Measurements from ENCODE around the gene GPR39. TPM values are rescaled to one million over a fixed set of nuclear protein-coding genes. Genes with fewer than 3 reads are reported as not detected.

Gene GPR39
- total and polyA plus RNA-seq, 12 donors, result 0.04 TPM; not detected in 11

- intact Hi-C loops (cut with DNase I), result no loop called here
- ATAC-seq, result peak in 1 of 8 donors; percentile 12
Observed at GRCh38 chr2:132671151-132671835, 254.7 kb downstream of the GPR39 start.

DNA sequence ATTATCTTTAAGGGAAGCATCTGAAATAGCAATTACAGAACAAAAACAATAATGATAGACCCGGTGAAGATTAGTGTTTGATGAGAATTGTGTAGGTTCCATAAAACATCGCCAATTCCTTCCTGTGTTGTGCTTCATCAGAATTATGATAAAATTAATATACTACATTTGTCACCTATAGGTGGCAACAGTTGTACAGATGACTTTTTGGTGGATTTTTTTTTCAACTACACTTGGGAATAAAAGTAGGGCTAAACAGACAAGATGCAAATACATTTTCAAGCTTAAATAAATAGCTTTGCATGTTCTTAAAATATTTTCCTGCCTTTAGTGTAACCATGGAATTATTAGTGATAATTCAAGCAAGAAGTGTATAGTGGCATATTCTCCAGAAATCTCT is 260.4 kb downstream of the GPR39 start:
- 55 to 62% methylated on average over 2 of the region's 2 CpGs for WGBS, 2 donors
- ATAC-seq (no peak), DNase-seq (no peak)
- Histone ChIP-seq H3K27me3 (peaks cover 0 to 23% (median 0%) of the 10 kb centered on the region in 7 donors), H3K36me3 (no peaks in the 10 kb centered on the region), H3K4me1 (no peaks in the 10 kb centered on the region), H3K27ac (no peak overlapping the region), H3K9me3 (no peaks in the 10 kb centered on the region), H3K4me3 (no peak overlapping the region)
- TF ChIP-seq, protein P1, sequence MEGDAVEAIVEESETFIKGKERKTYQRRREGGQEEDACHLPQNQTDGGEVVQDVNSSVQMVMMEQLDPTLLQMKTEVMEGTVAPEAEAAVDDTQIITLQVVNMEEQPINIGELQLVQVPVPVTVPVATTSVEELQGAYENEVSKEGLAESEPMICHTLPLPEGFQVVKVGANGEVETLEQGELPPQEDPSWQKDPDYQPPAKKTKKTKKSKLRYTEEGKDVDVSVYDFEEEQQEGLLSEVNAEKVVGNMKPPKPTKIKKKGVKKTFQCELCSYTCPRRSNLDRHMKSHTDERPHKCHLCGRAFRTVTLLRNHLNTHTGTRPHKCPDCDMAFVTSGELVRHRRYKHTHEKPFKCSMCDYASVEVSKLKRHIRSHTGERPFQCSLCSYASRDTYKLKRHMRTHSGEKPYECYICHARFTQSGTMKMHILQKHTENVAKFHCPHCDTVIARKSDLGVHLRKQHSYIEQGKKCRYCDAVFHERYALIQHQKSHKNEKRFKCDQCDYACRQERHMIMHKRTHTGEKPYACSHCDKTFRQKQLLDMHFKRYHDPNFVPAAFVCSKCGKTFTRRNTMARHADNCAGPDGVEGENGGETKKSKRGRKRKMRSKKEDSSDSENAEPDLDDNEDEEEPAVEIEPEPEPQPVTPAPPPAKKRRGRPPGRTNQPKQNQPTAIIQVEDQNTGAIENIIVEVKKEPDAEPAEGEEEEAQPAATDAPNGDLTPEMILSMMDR (IDR thresholded peaks at IDR 0.05), result peak in 3 of 9 donors; percentile 4 to 27 (median 8)
- intact Hi-C loops (cut with DNase I), result no loop called here

More at GRCh38 chr2:132671151-132671835, 254.7 kb downstream of the GPR39 start:
- Histone ChIP-seq H3K27me3 (peaks cover 7 to 77% (median 51%) of the 10 kb centered on the region in 7 donors), H3K4me1 (peaks cover 9 to 37% (median 24%) of the 10 kb centered on the region in 9 donors), H3K36me3 (no peaks in the 10 kb centered on the region), H3K9me3 (no peaks in the 10 kb centered on the region), H3K27ac (no peak overlapping the region), H3K4me3 (peak overlapping the region in 9 of 10 donors; percentile 40 to 63 (median 52))
- DNase-seq, result no peak
- 23 to 26% methylated on average over 23 of the region's 23 CpGs for WGBS, 2 donors
- TF ChIP-seq, protein P1 (IDR thresholded peaks at IDR 0.05), result no peak

DNA sequence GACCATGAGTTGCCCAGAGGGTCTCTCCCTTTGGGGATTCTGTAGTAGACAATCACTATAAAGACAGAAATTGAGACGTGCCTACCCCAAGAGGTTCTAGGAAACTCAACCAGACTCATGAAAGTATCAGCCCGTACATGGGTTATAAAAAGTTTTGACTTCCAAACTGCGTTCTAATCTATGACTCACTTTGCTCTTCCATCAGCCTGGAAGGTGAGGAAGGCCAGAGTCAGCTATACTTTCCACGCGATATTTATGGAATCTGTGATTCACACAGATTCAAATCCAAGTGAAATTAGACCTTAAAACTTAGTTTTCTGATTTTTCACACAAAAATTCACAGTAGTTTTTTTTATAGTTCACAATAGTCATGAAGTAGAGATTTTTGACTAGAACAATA is 261.1 kb downstream of the GPR39 start:
- no peaks in the 10 kb centered on the region for H3K4me1 ChIP-seq
- TF ChIP-seq, protein P1 (IDR thresholded peaks at IDR 0.05), result no peak
- intact Hi-C loops (cut with DNase I), result no loop called here
- no peak overlapping the region for H3K27ac ChIP-seq
- 86 to 87% methylated on average over 5 of the region's 5 CpGs for WGBS, 2 donors
- no peak for ATAC-seq
- H3K4me3 ChIP-seq, result no peak overlapping the region
- peaks cover 0 to 16% (median 0%) of the 10 kb centered on the region in 7 donors for H3K27me3 ChIP-seq
- DNase-seq, result no peak
- H3K9me3 ChIP-seq, result no peaks in the 10 kb centered on the region
- H3K36me3 ChIP-seq, result no peaks in the 10 kb centered on the region

DNA sequence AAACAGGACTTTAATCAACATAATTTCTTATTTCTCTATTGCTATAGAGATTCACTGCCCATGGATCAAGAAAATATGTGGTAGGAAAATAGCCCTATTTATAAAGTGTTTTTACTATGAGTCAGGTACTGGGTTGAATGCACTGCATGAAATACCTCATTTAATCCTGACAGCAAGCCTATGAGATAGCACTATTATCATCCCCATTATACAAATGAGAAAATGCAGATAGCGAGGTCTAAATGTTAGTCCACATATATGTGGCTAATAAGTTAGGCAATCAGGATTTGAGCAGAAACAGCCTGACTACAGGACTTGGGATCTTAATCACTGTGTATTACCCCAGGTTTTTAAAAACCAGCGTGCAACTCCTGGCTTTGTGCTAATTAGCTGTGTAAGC is 261.9 kb downstream of the GPR39 start:
- 96 to 99% methylated on average over 2 of the region's 2 CpGs for WGBS, 2 donors
- Histone ChIP-seq H3K4me1 (no peaks in the 10 kb centered on the region), H3K27me3 (peaks cover 0 to 14% (median 0%) of the 10 kb centered on the region in 7 donors), H3K9me3 (no peaks in the 10 kb centered on the region), H3K36me3 (no peaks in the 10 kb centered on the region), H3K27ac (no peak overlapping the region), H3K4me3 (no peak overlapping the region)
- TF ChIP-seq, protein P1 (IDR thresholded peaks at IDR 0.05), result no peak
- ATAC-seq (no peak), DNase-seq (no peak)
- intact Hi-C loops (cut with DNase I), result no loop called here

Measured in heart right ventricle (tissue), 16 donors.